ENCODE results near the gene MCC. TPM values are rescaled to one million over a fixed set of nuclear protein-coding genes. Genes with fewer than 3 reads are reported as not detected.

Gene MCC
- total and polyA plus RNA-seq, 2 donors (not counting 1 experiment from before 2014, with no cell fraction given): 0.09 to 0.32 TPM

DNA sequence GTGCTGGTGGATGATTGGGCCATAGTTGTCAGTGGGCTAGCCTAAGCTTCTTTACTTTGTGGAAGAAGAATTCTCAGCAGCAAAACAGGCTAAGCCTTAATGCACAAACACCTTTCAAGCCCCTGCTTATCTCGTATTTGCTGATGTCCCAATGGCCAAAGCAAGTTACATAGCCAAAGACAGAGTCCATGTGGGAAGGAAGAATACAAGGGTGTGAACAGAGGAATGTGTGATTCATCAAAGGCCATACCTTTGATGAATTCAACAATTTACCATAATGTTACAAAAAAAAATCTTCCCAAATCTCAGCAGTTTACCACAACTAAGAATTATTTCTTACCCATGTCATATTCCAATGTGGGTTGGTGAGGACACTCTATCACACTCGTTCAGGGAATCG is 24.1 kb upstream of the MCC start:
- no peak for TF ChIP-seq EZH2 (IDR thresholded peaks at IDR 0.05; ENCODE audit: borderline replicate concordance, insufficient read depth, low read depth, low read length, poor library complexity, severe bottlenecking)
- H3K27me3 Mint-ChIP-seq: peaks cover 30% of the 10 kb centered on the region
- Histone ChIP-seq H3K27me3 (replicated peaks in 1 of 4; ENCODE audit: control extremely low read depth in 1 of 4, control insufficient read depth in 3 of 4, insufficient read depth in 4 of 4, low read length in 3 of 4) (peaks cover 0 to 17% (median 10%) of the 10 kb centered on the region in 4 experiments), H3K9ac (ENCODE audit: low read length) (no peak overlapping the region), H3K4me3 (ENCODE audit: control extremely low read depth in 1 of 5, extremely low read depth in 1 of 5, insufficient read depth in 1 of 5, low read depth in 2 of 5, low read length in 4 of 5) (no peak overlapping the region), H2AFZ (ENCODE audit: insufficient read depth, low read depth, low read length, poor library complexity, severe bottlenecking) (peak overlapping the region; percentile 94), H3K9me3 (ENCODE audit: control extremely low read depth in 1 of 3, control insufficient read depth in 2 of 3, insufficient read depth in 1 of 3, low read length in 2 of 3) (no peaks in the 10 kb centered on the region), H3K27ac (ENCODE audit: low read length in 2 of 2) (no peak overlapping the region), H3K79me2 (ENCODE audit: control insufficient read depth, insufficient read depth, low read length) (peaks cover 37% of the 10 kb centered on the region), H4K20me1 (ENCODE audit: control insufficient read depth, insufficient read depth, low read length, poor library complexity, severe bottlenecking) (no peaks in the 10 kb centered on the region), H3K4me2 (replicated peaks; ENCODE audit: low read depth, low read length, poor library complexity, severe bottlenecking) (no peak overlapping the region), H3K4me1 (ENCODE audit: control insufficient read depth in 2 of 2, insufficient read depth in 2 of 2, low read length in 2 of 2) (peaks cover 7 to 20% of the 10 kb centered on the region in 2 donors), H3K36me3 (replicated peaks in 1 of 2; ENCODE audit: control extremely low read depth in 1 of 2, control insufficient read depth in 1 of 2, extremely low read depth in 1 of 2, insufficient read depth in 2 of 2, low read length in 1 of 2) (peaks cover 0 to 3% of the 10 kb centered on the region in 2 experiments)
- POLR2A ChIA-PET: no interaction called here
- H3K27ac Mint-ChIP-seq: no peak overlapping the region
- H3K4me3 Mint-ChIP-seq: peak overlapping the region; percentile 99
- CTCF ChIA-PET: interaction anchor here (2.0 to 4.4 kb wide), 2 partner anchors 133 to 516 kb away, joined by 10 to 29 read pairs; no protein-coding TSS in a partner anchor
- no peaks in the 10 kb centered on the region for H3K9me3 Mint-ChIP-seq (ENCODE audit: insufficient read depth)
- H3K4me1 Mint-ChIP-seq: peaks cover 32% of the 10 kb centered on the region
- DNase-seq (no peak), ATAC-seq (ENCODE audit: low read depth) (no peak)
- WGBS (ENCODE audit: insufficient coverage): no CpG with 5 or more reads among the region's 3 CpGs
- intact Hi-C loops (cut with micrococcal nuclease): loop anchor here (2.0 to 10.0 kb wide), 7 partner anchors 515 to 2000 kb away; partner anchors contain the start of genes DCP2, SRP19 and STARD4

DNA sequence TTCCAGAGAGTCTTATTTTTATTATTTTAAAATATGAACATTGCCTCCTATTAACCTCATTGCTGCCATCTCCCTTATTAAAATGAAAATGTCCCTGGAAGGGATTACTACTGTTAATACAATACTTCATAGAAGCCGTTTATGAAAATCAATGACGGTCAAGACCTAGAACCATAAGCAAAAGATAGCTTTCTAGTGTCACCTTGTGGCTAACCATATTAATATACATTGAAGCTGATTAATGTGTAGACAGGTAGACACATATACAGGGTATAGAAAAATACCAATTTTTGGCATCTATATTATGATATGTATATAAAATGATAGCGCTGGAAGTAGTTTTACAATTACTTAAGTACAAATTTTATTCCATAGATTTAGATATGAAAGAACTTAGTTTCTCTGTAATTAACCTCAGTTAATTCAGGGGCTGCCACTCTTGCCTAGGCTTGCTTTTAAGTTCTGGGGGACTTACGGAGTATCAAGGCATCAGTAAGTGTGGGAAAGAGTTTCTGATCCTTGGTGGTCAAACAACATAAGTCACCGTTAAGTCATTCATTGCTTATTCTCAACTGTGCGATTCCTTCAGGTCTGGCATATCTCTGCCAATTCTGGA is 22.7 kb upstream of the MCC start:
- H3K27me3 ChIP-seq (replicated peaks in 1 of 4; ENCODE audit: control extremely low read depth in 1 of 4, control insufficient read depth in 3 of 4, insufficient read depth in 4 of 4, low read length in 3 of 4): peaks cover 0 to 24% (median 19%) of the 10 kb centered on the region in 4 experiments
- no peak overlapping the region for H3K4me2 ChIP-seq (replicated peaks; ENCODE audit: low read depth, low read length, poor library complexity, severe bottlenecking)
- ChIA-PET CTCF (interaction anchor here (0.7 to 4.4 kb wide), 6 partner anchors 9 to 1689 kb away, joined by 3 to 29 read pairs (median 4); no protein-coding TSS in a partner anchor), POLR2A (interaction anchor here (0.6 kb wide), 1 partner anchor 546 kb away, joined by 5 read pairs; no protein-coding TSS in a partner anchor)
- H3K36me3 ChIP-seq (replicated peaks in 1 of 2; ENCODE audit: control extremely low read depth in 1 of 2, control insufficient read depth in 1 of 2, extremely low read depth in 1 of 2, insufficient read depth in 2 of 2, low read length in 1 of 2): no peaks in the 10 kb centered on the region
- no peak overlapping the region for H3K9ac ChIP-seq (ENCODE audit: low read length)
- H3K4me1 ChIP-seq (ENCODE audit: control insufficient read depth in 2 of 2, insufficient read depth in 2 of 2, low read length in 2 of 2): peaks cover 7 to 18% of the 10 kb centered on the region in 2 donors
- peaks cover 27% of the 10 kb centered on the region for H3K79me2 ChIP-seq (ENCODE audit: control insufficient read depth, insufficient read depth, low read length)
- Mint-ChIP-seq H3K4me1 (peaks cover 24% of the 10 kb centered on the region), H3K27me3 (peaks cover 39% of the 10 kb centered on the region), H3K27ac (no peak overlapping the region), H3K9me3 (ENCODE audit: insufficient read depth) (no peaks in the 10 kb centered on the region), H3K4me3 (no peak overlapping the region)
- TF ChIP-seq, protein P1, sequence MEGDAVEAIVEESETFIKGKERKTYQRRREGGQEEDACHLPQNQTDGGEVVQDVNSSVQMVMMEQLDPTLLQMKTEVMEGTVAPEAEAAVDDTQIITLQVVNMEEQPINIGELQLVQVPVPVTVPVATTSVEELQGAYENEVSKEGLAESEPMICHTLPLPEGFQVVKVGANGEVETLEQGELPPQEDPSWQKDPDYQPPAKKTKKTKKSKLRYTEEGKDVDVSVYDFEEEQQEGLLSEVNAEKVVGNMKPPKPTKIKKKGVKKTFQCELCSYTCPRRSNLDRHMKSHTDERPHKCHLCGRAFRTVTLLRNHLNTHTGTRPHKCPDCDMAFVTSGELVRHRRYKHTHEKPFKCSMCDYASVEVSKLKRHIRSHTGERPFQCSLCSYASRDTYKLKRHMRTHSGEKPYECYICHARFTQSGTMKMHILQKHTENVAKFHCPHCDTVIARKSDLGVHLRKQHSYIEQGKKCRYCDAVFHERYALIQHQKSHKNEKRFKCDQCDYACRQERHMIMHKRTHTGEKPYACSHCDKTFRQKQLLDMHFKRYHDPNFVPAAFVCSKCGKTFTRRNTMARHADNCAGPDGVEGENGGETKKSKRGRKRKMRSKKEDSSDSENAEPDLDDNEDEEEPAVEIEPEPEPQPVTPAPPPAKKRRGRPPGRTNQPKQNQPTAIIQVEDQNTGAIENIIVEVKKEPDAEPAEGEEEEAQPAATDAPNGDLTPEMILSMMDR (IDR thresholded peaks at IDR 0.05): peak; percentile 32
- no peak for TF ChIP-seq EZH2 (IDR thresholded peaks at IDR 0.05; ENCODE audit: borderline replicate concordance, insufficient read depth, low read depth, low read length, poor library complexity, severe bottlenecking)
- WGBS (ENCODE audit: insufficient coverage): 83% methylated on average over 2 of the region's 6 CpGs
- no peaks in the 10 kb centered on the region for H4K20me1 ChIP-seq (ENCODE audit: control insufficient read depth, insufficient read depth, low read length, poor library complexity, severe bottlenecking)
- no peaks in the 10 kb centered on the region for H3K9me3 ChIP-seq (ENCODE audit: control extremely low read depth in 1 of 3, control insufficient read depth in 2 of 3, insufficient read depth in 1 of 3, low read length in 2 of 3)
- no peak overlapping the region for H3K4me3 ChIP-seq (ENCODE audit: control extremely low read depth in 1 of 5, extremely low read depth in 1 of 5, insufficient read depth in 1 of 5, low read depth in 2 of 5, low read length in 4 of 5)
- DNase-seq (peak; percentile 30), ATAC-seq (ENCODE audit: low read depth) (no peak)
- intact Hi-C loops (cut with micrococcal nuclease): loop anchor here (5.0 to 10.0 kb wide), 5 partner anchors 514 to 1349 kb away; partner anchors contain the start of gene SRP19
- no peak overlapping the region for H3K27ac ChIP-seq (ENCODE audit: low read length in 2 of 2)
- no peak overlapping the region for H2AFZ ChIP-seq (ENCODE audit: insufficient read depth, low read depth, low read length, poor library complexity, severe bottlenecking)

Measured in B cell (primary cell).